GM19438 (cell line): ENCODE data around the gene CYREN.

Experiments used
- ATAC-seq: cut with Tn5 transposase; IDR thresholded peaks from one replicate; pipeline ENCODE4 v1.9.1; 2021; ENCODE audit warnings: low read depth; ENCODE audit not compliant: unreplicated experiment

The CYREN gene

DNA sequence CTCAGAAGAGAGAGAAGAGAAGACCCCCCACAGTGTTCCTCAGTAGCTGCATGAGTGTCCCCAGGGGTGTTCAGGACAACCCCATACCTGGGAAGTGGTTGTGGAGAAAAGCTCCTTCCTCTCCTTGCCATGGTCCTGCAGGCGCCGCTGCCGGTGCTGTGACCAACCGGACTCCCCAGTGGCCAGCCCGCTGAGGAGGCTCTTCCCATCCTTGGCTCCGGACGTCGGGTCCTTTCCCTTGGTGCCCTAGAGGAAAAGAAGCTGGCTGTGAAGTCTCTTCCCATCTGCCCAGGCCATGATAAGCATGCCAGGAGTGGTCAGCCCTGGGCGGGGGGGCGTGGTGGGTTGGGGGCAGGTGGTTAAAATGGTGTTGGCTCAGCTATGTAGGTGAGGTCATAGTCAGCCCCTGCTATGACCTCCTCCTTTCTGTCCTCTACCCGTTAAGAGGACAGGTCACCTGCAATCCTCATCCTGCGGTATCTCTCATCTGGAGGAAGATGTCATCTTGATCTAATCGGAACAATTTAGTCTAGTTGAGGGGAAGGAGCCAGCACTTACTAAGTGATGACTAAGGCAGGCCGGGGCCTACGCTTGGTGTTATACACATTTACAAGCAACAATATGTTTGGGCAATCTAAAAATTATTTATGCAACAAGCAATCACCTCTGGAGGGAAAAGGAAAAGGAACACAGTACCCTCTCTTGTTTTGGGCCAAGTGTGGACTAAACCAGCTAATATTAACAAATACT, 27.6 kb upstream of the CYREN start:
- no peak for ATAC-seq

DNA sequence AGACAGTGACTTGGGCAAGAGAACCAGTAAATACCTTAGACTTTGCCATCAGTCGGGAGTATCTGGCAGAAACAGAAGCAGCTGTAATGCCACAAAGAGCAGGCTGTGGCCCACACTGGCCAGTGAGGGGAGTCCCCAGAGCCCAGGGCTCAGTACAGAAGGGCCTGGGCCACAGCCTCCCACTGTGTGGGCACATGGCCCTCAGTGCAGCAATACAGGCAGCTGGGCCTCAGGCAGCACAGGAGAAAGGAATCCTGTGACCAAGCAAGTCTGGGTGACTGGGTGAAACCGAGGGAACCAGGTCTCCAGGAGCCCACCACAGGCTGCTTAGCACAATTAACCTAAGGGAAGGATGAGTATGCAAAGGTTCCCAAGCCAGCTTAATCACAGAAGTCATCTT, 26.8 kb upstream of the CYREN start:
- ATAC-seq = no peak

DNA sequence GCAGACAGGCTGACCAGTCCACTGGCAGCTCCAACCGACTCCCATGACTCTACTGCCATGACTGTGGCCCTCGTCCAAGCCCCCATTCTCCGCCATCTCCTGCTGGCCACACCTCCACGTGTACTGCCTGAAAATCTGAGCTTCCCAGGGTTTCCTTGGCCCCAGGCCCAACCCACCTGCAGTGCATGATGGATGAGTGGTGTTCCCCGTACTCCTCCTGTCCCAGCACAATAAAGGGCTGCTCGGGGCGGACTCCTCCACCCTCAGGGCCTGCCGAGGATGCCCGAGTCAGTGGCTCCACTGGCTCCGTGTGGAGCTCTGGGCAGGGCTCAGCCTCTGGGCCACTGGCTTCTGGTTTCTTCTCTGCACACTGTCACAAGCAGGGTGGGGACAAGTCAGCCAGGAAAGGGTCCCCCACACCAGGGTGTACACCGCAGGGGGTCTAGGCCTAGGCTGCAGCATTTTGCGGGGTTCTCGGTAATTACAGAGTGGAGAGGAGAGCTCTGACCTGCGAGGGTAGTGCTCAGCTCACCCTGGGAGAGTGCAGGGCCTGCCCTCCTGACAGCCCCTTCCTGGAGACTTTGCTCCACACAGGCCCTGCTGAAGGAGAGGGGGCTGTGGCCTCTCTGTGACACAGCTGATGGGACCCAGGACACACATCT, 25.6 kb upstream of the CYREN start:
- no peak for ATAC-seq

DNA sequence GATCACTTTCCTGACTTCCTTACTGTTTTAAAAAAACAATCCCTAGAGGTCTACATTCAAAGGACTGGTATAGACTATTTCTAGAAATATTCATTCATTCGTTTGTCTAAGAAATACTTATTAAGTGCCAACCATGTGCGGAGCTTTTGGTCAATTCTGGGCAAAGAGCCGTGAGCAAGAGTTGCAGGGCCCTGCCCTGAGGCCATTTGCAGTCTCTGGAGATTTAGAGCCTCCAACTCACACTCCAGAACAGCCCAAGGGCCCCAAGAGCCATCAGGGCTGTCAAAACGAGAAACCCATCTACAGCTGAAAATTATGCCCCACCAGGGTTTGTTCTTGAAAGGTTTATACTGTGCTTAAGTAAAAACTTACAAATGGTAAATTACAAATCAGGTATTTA, 24.6 kb upstream of the CYREN start:
- no peak for ATAC-seq

DNA sequence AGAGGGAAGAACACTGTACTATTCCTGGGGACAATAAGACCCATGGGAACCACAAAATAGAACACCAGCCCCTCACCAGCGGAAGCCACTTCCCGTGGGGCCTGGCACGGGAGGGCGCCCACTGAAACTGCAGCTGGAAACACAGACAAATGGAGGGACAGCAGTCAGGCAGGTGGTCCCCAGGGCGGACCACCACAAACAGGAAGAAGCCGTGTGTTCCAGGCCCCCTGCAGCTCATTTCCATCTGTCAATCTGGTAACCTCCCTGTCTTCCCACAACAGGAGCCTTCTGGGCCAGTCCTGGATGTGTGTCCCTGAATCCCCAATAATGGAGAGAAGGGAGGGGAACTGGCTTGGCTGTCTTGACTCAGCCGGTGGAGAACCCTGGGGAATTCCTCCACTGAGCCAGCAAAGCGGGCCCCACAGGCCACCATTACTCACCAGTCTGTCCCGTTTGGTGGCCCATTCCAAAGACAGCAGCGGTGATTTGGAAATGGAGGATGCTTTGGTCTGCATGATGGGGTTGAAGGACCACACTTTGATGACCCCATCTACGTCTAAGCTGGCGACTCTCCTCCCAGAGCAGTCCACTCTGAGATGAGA, 24.1 kb upstream of the CYREN start:
- ATAC-seq = no peak

DNA sequence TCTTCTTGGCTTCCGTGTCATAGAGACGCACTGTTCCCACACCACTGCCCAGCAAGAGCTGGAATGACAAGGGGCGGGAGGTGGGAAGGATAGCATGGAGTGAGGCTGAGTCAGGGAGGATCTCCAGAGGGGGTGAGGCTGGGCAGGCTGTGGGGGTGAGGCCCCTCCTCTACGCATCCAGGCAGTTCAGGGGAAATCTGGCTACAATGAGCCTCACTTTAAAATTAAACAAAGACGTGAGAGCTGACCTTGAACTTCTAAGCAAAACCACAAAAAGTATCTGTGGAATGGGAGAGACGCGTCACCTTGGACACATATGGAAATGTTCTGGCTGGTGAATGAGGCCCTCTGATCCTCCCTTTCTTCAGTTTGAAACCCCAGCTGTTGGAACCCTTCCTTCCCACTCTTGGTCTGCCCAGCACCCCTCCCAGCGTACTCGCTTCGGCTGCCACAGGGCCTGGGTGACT, 23.1 kb upstream of the CYREN start:
- no peak for ATAC-seq

DNA sequence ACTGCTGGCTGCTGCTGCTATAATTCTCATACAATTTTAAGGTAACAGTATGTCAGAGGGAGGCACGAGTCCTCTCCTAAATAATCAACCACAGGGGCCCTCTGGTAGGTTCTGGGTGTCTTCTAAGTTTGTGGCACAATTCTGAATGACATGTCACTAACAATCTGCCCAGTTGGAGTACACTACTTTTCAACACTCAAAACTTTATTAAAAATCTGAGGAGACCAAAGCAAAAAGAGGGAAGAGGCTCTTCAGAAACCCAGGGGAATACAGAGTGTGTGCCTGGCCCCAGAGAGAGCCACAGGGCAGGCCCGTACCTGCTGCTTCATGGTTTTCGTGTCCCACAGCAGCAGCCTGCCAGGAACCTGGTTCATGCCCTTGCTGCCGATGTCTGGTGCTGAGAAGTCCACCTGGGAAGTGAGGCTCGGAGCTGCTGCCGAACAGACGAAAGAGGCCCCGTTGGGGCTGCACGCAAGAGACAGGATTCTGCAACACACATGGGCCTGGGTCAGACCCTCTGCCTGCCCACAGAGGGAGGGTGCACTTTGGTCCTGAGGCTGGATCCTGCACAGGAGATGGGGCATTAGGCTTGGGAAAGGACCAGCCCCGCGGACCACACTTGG, 22.5 kb upstream of the CYREN start:
- ATAC-seq = no peak

DNA sequence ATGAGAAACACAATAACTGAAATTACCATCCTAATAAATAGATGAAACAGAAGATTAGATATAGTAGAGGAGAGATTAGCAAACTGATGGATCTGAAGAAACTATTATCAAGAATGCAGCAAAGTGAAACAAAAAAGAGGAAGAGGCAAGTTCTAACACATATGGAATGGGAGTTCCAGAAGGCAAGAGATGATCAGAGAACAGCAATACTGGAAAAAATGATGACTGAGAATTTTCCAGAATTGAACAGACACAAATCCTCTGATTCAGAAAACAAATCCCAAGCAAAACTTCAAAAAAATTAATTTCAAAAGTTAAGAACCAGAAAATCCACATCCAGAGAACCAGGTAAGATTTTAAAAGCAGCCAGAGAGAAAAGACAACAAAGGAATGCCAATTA, 20.2 kb upstream of the CYREN start:
- ATAC-seq = no peak

DNA sequence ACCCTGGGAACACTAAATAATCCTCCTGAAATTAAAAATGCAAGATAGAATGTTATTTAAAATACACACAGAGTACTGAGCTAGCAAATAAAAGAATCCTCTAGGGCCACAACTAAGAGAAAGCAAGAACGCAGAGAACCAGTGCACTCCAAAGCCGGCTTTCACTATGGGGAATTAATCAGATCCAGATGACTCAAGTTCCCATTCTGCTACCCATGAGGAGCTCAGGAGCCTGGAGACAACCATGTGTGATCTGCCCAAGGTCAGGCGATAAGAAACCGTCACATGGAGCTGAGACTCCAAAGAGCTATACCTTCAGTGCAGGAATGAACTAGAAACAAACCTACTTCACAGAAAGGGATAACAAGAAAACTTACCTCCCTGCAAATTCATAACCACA, 19.5 kb upstream of the CYREN start:
- ATAC-seq = no peak

DNA sequence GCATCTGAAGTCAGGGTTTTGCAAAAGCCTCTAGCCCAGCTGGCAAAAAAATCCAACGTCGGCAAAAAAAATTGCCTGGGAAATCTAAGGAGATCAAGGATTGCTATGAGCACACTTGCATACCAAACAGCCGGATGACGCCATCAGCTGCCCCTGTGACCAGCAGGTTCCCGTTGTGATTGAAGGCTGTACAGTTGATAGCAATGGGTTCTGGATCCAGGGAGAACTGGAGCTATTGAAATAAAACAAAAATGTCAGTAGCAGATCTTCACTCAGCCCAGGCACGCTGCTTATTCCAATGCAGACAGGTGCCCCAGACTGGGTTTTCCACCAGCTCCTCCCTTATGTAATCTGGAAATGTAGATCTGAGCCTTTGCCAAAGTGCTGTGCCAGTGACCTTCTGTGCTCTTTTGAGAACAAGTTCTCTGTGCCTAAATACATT, 18.7 kb upstream of the CYREN start:
- ATAC-seq = no peak

DNA sequence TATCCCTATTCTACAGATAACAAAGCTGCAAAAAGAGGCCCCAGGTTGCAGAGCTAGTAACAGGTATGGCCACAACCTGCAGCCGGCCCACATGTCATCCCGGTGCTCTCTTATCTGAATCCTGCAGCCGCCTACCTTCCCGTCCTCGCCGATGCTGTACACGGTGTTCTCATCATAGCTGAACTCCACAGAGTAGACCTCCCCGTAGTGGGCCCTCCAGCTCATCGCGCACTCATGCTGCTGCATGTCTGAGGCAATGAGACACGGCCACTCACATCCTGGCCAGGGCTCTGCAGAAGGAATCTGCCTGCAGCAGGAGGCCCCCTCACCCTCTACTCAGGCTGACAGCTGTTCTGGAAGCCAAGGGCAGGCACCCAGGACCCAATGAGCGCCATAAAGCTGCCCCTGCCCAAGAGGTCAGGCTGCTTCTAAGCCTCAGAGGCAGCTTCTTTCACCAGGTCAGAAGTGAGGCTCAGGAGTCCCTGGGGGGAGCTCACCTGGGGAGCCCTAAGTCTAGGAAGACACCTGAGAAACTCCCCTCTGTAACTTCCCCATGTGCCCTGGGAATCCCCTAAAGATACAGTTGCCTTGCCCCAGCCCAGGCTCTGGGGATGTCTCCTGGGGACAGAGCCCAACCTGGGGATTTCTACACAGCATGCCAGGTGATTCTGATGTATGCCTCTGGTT, 17.9 kb upstream of the CYREN start:
- ATAC-seq = peak; percentile 44

DNA sequence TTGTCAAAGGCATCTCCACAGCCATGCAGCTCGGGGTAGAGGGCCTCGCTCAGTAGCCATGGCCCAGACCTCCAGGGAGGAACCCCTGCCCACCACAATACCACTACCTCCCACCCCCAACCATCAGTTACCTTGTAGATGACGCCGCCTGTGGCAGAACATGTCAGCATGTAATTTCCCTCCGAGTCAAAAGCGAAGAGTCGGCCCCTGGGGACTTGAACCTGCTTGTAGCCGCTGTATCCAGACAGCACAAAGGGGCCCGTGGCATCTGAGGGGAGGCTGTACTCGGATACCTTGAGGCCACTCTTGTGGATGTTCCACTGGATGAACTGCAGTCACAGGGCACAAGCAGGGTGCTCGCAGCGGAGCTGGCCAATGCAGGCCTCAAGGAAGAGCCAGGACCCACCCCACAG, 16.3 kb upstream of the CYREN start:
- ATAC-seq = peak; percentile 41

DNA sequence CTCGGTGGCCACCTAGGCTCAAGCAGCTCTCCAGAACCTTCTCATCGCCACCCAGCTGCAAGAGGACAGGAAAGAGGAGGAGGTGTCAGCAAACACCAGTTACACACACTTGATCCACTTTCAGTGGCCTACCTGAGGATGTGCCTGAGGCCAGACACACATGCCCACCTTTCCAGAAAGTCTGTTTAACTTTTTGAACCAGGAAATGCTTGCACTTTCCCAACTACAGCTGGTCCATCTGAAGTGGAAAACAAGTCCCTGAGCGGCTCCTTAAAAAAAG, 15.7 kb upstream of the CYREN start:
- ATAC-seq = no peak

DNA sequence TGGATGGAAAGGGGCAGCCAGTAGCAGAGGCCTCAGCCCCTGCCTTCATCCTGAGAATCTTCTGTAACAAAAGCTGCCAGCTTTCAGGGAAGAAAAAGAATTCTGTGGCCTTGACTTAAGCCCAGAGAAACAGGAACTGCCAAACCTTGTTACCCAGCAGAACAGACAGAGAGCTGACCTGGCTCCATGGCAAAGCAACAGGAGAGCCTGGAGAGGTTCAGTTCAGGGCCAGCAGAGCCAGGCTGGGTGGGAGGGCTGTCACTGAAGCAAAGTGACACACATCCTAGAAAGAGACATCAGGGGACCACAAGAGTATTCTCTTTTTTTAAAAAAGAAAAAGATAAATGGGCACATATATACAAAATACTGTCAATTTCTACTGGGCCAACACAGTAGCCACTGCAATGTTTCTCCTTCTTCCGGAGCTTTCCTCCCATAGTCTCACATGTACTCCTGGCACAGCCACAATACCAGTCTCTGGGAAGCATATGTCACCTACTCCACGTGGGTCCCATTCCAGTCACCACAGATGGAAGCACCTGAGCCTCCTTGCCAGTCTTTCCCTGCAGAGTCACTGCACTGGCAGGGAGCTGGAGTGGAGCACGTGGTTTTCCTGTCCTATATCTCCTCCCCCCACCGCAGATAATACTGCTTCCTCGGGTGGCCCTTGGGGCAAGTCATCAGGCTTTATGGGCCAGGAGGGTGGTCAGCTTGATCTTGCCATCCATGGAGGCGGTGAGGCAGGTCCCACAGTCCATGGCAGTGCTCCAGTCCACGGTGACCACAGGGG, 15.2 kb upstream of the CYREN start:
- ATAC-seq = no peak

DNA sequence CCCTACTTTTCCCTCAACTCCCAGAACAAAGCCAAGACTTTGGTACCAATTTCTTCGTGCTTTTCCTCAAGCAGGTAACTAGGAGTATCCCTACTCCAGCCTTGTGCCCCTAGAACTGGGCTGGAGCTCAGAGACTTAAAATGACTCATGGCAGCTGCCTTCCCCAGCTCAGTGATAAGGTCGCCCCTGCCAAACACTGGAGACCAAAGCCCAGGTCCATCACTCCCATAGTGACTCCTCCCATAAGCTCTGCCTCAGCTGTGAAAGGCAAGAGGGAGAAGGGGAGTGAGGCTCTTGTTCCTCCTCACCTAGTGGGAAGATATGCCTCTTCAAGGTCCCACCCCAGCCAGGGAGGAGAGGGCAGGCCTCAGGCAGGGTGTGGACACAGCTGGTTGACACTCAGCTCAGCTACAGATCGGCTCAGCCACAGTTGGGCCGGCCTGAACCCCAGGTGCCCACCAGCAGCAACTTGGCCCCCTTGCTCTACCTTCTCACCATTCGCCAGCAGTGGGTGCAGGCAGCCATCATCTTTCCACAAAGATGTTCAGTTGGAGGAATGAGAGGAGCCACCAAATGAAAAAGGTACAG, 13.8 kb upstream of the CYREN start:
- no peak for ATAC-seq

DNA sequence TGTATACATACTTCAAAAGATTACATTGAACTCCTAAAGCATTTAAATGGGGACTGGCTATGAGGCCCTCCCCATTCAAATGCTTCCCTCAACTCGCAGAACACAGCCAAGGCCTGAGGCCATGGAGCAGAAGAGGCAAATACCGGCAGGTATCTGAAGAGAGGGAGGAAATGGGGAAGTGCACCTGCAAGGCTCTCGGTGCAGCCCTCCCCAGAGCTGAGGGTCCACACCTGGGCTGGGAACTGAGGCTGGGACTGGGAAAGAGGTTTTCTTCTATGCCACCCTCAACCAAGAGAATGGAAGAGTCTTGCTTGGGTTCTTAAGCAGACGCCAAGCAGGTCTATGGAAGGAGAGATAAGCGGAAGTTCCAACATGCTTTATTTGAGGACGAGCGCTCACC, 13.0 kb upstream of the CYREN start:
- no peak for ATAC-seq

DNA sequence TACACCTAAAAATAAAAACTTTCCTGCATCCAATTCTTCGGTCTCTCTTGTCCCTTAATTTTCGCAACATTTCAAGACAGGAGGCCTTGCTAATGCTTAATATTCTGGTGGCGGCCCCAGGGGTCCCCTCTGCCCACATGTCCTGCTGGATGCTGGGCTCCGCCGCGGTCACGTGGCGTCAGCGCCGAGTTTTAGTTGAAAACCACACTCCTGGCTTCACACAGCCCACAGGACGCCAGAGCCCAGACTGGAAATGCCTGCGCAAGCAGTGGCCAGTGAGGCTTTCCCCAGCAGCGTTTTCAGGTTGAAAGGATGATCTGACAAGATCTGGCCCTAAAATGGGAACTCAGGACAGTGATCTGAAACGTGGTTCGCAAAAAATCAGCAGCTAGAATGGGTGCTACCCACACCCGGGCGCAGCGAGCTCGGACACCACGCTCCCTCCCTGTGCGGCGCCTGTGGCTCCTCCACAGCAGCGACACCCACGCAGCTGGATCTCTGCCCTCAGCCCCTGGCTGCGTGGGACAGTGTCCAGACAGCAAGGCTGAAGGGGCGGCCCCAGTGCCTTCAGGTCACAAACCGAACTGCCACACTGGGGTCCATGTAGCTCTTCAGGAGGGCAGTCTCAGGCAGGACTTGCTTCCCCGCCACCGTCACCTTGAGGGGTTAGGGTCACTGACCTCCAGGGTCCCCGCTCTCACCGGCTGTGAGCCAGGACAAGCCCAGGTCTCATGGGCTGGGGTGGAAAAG, 11.6 kb upstream of the CYREN start:
- ATAC-seq = no peak

DNA sequence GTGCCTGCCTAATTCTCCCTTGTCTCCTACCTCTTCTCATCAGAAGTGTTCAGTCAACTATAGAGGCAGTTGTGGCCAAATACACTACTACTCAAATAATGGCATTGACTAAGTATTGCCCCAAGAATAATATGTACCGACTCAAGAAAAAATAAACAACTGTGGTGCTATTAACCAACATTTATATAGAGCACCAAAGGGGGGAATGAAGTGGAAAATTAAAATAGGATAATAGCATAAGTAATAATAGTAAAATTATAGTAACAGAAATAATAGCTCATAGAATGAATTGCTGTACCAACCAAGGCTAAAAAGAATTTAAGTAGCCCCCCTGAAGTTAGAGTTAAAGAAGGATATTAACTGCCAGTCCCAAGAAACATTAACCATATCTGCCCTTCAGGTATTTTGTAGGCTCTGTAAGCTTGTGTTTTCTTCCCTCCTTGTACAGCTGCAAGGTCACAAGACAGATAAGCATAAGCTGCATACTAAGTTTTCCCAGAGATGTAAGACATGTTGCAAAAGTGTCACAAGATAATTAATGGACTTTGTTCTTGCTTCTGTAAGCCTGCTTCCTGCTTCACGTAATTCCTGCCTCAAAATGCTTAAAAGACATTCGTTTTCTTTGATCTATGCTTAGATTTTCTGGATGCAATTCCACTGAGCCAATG, 10.9 kb upstream of the CYREN start:
- ATAC-seq = no peak

DNA sequence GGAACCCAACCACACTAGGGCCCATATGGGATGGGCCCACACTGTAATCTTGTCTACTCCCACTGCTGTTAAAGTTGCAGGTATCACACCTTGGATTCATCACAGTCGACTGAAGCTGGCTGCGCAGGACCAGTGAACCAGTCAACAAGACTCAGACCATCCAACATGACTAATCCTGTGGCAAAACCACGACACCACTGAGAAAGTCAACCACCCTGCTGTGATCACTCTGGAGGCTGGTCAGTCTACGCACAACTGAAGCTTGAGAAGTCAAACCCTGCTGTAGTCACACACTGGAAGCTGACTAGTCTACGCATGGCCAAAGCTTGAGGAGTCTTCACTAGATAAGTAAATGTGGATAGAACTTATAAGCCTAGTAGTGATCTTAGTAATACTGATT, 9.6 kb upstream of the CYREN start:
- no peak for ATAC-seq
